HG03108 (cell line): Measurements from ENCODE around the gene GSTM1.
"Not testable (repeated sequence)": the region's sequence is repeated elsewhere in the genome, so short reads cannot be mapped to it uniquely, and the experiment has no call there.

ENCODE experiments used
- ATAC-seq: cut with Tn5 transposase; IDR thresholded peaks from one replicate; pipeline ENCODE4 v1.9.1; 2021; ENCODE audit warnings: moderate library complexity; ENCODE audit not compliant: unreplicated experiment

GSTM1 gene

DNA sequence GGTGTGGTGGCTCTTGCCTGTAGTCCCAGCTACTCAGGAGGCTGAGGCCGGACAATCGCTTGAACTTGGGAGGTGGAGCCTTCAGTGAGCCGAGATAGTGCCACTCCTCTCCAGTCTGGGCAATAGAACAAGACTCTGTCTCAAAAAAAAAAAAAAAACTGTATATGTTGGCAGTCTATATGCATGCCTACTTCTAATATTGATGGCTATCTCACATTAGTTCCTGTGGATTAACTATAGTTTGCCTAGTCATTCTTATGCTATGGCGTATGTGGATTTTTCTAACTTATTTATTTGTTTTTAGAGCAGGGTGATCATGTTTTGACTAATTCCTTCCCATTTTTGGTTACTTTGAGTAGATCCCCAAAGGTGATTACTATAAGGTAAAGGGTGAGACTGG, 9.4 kb downstream of the GSTM1 start:
- ATAC-seq, result no peak

DNA sequence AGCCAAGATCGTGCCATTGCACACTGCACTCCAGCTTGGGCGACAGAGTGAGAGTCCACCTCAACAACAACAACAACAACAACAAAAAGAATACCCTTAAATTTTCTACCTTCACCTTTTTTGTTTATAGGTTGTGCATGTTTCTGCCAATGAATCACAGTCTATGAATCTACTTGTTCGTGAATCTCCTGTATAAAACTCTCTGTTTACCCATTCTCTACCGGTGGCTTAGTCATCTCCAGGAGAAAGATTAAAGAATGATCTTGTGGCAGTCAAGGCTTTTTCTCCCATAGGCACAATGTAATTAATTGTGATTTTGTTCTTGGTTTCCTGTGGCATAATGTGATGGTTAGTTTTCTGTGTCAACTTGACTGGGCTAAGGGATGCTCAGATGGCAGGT, 10.2 kb downstream of the GSTM1 start:
- not testable (repeated sequence) for ATAC-seq

DNA sequence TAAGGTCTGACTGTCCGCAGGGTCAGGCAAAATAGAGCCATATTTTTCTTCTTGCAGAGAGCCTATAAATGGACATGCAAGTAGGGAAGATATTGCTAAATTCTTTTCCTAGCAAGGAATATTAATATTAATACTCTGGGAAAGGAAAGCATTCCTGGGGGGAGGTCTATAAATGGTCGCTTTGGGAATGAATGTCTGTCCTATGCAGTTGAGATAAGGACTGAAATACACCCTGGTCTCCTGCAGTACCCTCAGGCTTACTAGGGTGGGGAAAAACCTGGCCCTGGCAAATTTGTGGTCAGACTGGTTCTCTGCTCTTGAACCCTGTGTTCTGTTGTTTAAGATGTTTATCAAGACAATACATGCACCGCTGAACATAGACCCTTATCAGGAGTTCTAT, 15.3 kb downstream of the GSTM1 start:
- ATAC-seq, result not testable (repeated sequence)

DNA sequence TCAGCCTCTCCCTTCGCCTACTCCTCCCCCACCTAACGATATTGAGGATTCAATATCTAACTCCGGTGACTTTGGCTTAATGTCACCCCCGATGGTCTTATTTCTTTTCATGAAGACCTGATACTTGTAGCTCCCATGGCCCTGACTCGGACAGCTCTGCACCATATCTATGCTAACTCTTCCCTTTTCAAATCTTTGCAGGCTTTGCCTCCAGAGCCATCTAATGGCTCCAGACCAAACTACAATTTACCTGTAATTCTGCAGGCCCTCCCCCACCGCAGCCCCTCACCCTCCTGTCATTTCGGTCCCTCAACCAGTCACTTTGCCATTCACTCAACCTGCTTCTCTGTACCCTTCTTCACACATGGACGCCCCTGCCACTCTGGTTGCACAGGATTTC, 16.6 kb downstream of the GSTM1 start:
- no peak for ATAC-seq

DNA sequence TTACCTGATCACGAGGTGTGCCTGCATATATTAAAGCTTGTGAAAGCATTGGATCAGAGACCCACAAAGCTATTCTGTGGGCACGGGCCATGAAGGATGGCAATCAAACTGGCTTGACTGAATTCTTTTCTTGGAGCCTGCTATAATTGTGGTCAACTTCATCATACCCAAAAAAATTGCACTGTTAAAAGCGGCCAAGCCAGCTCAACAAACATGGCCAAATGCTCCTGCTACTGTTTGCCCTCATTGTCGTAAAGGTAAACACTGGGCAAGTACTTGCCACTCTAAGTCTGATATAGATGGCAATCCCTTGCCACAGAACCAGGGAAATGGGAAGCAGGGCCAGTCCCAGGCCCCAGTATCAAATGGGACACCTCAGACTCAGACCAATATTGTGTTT, 17.8 kb downstream of the GSTM1 start:
- ATAC-seq, result no peak

DNA sequence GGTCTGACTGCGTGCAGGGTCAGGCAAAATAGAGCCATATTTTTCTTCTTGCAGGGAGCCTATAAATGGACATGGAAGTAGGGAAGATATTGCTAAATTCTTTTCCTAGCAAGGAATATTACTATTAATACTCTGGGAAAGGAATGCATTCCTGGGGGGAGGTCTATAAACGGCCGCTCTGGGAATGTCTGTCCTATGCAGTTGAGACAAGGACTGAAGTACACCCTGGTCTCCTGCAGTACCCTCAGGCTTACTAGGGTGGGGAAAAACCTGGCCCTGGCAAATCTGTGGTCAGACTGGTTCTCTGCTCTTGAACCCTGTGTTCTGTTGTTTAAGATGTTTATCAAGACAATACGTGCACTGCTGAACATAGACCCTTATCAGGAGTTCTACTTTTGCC, 21.3 kb downstream of the GSTM1 start:
- not testable (repeated sequence) for ATAC-seq

DNA sequence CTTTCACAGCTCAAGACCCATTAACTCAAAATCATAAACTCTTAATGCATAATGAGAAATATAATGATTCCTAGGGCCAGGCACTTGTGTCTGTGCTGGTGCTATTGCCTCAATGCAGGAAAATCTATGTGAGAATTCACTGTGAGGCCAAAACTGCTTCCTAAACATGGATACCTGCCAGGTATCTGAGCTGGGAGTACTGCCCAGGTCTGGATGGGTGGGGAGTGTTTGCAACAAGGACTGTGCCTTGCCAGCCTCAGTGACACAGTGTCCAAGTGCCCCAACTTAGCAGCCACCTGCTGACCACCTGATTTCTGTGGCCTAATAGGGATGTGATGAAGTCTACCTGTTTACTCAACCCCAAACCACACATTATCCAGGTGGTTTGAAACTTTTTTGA, 22.2 kb downstream of the GSTM1 start:
- not testable (repeated sequence) for ATAC-seq

DNA sequence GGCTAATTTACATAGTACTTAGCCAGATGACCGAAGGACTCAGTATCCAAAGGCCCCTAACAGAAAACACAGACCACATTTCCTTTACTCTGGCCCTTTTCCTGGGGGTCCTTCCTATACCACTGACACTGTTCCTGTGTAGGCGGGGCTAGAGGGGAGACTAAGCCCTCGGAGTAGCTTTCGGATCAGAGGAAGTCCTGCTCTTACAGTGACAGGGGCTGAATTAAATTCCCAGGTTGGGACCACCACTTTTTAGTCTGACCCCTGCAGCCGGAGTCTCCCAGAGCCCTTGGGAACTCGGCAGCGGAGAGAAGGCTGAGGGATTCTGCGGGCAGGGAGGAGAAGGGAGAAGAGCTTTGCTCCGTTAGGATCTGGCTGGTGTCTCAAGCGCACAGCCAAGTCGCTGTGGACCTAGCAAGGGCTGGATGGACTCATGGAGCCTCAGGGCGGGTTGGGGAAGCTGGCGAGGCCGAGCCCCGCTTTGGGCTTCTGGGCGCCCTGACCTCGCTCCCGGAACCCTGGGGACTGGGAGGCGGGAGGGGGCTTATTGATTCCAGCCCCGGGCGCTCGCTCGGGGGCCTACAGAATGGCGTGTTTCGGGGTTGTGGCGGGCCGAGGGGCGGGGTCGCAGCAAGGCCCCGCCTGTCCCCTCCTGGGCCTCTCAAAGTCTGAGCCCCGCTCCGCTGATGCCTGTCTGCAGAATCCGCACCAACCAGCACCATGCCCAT, 24.1 kb downstream of the GSTM1 start, which contains the start of gene GSTM5:
Gene GSTM5 (plus strand): TSS at position 659 of the 728 bp plus-strand sequence. CDS start 62 bp downstream, at position 721.
- ATAC-seq, result not testable (repeated sequence)

DNA sequence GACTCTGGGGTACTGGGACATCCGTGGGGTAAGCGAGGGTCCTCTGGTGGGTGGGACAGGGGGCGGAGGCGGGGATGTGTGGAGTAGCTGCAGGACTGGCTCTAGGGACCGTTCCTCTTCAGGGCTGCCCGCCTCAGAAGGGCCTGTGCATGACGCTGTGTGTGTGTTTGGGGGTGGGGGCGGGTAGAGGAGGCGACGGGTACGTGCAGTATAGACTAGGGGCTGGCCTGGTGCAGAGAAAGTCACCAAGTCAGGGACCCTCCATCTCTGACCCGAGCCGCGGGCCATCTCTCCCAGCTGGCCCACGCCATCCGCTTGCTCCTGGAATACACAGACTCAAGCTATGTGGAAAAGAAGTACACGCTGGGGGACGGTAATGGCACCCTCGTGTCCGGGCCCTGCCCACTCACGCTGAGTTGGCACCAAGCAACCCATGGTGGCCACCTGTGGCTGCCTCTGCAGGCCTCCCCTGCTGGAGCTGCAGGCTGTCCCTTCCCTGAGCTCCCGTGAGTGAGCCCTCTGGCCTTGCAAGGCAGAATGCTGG, 24.8 kb downstream of the GSTM1 start:
- ATAC-seq, result no peak

DNA sequence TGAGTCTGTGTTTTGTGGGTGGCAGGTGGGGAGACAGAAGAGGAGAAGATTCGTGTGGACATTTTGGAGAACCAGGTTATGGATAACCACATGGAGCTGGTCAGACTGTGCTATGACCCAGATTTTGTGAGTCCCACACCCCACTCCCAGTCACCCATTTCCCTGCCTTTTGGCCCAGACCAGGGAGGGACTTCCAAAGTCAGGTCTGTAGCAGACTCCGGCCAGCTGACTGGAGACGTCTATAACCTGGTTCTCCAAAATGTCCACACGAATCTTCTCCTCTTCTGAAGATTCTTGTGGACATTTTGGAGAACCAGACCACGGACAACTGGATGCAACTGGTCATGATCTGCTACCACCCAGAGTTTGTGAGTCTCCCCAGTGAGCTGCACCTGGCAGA, 26.0 kb downstream of the GSTM1 start:
- ATAC-seq, result no peak

DNA sequence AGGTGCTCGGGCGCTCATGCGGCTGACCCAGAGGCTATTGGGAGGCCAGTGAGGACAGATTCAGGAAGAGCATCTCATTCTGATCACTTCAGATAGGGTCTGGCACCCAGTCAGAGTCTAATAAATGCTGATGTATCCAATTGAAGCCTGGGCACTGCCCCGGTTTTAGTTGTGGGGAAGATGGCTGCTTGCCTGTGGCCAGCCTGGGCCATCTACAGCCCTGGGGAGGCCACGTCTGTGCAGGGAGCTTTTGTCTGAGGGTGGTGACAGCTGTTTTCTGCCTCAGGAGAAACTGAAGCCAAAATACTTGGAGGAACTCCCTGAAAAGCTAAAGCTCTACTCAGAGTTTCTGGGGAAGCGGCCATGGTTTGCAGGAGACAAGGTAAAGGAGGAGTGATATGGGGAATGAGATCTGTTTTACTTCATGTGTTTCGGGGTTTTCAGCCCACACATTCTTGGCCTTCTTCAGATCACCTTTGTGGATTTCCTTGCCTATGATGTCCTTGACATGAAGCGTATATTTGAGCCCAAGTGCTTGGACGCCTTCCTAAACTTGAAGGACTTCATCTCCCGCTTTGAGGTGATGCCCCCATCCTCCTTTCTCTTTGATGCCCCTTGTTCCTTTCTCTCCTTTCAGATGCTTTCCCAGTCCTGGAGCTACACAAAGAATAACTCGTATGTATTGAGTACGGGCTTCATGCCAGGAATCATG, 27.2 kb downstream of the GSTM1 start:
- no peak for ATAC-seq

DNA sequence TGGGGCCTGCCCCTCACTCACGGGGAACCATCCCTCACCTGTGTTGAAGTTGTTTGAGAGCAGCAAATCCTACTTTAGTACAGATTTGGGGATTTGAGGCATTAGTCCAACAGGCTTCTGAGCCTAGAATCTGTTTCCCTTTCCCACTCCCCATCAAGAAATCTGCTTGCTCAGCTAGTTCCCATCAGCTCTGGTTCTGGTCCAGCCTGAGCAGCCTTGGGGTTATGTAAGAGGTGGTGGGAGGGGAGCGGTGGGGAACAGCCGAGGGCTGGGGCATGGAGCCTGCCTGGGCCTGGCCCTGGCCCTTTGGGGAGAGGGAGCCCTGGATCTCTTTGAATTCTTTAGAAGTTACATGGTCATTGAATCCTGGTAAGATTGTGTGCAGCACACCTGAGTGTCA, 28.5 kb downstream of the GSTM1 start:
- no peak for ATAC-seq

DNA sequence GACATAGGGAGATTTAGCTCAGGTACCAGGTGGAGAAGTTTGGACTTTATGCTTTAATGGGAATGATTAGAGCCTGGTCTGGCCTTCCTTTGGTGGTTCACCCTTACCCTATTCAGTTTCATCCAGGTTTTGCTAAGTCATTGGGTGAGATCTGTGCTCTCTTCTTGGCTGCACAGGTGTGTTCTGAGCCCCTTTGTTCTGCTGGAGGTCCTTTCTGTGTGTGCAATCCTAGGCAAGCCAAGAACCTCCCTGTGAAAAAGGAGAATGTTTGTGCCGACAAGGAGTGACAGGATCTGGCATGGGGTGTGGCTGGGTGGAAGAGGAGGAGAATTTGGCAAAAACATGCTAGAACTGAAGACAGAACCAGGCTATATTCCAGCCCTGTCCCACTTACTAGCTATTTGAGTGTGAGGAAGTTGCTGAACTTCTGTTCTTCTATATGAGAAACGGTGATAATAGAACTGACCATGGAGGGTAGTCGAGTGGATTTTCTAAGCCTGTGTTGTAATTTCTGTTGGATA, 29.0 kb downstream of the GSTM1 start:
- ATAC-seq, result no peak

DNA sequence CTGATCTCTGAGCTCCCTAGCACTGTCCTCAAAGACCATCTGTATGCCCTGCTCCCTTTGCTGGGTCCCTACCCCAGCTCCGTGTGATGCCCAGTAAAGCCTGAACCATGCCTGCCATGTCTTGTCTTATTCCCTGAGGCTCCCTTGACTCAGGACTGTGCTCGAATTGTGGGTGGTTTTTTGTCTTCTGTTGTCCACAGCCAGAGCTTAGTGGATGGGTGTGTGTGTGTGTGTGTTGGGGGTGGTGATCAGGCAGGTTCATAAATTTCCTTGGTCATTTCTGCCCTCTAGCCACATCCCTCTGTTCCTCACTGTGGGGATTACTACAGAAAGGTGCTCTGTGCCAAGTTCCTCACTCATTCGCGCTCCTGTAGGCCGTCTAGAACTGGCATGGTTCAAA, 30.1 kb downstream of the GSTM1 start:
- ATAC-seq, result no peak

DNA sequence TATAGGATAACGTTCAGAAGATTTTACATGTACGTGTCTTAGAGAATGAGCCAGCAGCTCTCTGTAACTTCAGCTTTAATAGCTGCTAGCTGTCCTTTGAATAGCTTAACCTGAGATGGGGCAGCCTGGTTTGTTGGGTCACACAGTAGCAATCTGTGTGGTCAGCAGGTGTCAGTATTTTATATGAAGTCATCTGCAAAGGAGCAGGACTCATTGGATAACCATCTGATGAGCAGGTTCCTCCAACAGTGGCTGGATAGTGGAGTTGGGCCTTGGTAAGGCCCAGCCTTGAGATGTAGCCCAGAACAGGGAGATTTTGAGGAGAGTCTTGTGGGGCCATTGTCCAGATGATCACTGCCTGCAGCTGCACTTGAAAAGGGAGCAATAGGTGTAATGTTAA, 30.9 kb downstream of the GSTM1 start:
- no peak for ATAC-seq

DNA sequence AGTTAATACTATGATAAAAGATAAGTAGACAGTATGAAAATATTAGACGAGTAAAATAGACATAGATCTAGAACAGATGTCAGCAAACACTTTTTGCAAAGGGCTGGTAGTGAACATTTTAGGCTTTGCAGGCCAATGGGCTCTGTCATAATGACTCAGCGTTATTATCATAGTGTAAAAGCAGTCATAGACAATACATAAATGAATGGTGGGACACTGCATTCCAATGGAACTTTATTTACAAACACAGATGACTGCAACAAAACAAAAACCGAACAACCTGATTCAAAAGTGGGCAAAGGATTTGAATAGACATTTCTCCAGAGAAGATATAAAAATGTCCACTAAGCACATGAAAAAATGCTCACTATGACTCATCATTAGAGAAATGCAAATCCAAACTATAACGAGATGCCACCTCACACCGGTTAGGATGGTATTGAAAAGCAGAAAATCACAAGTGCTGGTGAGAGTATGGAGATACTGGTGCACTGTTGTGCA, 31.8 kb downstream of the GSTM1 start:
- no peak for ATAC-seq

DNA sequence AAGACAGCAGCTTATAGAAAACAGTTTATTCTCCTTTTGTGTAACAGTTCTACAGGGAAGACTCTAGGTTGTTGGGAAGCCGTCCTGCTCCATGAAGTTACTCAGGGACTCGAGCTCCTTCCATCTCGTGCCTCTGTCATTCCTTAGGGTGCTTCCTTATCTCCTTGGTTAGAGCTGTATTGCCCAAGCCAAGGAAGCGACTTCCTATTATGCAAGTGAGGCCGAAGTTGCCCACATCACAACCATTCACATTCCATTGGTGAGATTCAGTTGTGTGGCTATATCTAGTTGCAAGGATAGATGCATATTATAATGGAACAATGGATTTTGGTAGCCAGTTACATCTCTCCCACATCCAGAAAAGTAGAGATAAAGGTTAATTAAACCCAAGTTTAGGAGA, 33.4 kb downstream of the GSTM1 start:
- ATAC-seq, result no peak

DNA sequence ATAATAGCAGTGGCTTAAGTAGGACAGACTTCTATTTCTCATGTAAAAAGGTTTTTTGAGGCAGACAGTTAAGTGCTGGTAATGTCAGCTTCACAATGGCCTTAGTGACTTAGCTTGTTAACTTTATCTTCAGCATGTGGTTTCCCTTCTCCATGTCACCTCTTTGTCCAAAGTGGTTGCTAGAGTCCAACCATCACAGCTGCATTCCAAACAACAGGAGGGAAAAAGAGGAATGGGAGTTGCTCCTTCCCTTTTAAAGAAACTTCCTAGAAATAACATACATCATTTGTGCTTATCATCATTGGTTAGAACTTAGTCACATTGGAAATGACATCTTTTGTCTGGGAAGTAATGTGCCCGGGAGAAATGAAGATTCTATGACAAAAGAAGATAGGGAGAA, 34.4 kb downstream of the GSTM1 start:
- ATAC-seq, result no peak

DNA sequence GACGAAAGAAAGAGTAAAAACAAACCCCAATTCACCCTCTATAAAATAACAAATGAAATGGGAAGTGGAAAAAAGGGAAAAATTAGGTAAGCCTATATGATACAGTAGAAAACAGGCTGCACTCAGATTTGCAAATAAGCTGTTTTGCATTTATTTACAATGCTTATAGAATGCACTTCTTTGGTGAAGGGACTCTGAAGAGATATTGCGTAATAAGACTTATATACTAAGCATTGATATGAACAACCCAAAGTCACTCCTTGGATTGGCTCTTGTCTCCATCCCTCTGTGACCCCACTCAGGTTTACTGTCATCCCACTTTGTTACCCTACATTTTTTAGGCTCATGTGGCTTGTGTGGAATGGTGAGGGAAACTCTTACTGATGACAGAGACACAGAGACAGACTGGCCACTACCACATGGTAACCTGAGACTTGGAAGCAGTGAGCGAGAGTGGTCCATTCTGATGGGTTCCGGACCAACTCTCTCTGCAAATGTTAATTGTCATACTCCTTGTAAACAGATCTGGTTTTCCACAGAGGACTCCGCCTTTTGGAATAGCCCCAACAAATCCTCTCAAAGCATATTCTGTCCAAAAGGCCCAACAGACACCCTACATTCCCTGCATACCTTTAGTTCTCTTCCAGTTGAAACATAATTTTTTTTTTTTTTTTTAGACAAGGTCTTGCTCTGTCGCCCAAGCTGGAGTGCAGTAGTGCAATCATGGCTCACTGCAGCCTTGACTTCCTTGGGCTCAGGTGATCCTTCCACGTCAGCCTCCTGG, 35.5 kb downstream of the GSTM1 start:
- ATAC-seq, result no peak

DNA sequence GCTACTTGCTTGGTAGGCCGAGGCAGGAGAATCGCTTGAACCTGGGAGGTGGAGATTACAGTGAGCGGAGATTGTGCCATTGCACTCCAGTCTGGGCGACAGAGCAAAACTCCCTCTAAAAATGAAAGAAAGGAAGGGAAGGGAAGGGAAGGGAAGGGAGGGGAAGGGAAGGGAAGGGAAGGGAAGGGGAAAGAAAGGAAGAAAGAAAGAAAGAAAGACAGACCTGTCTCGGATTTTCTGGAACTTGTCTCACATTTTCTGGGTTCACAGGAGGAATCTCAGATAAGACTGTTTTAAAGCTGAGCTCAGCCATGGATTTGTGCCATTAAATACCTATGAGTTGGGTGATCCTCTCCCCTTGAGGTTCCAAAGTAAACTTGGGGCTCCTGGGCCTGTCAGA, 37.3 kb downstream of the GSTM1 start:
- ATAC-seq, result no peak

DNA sequence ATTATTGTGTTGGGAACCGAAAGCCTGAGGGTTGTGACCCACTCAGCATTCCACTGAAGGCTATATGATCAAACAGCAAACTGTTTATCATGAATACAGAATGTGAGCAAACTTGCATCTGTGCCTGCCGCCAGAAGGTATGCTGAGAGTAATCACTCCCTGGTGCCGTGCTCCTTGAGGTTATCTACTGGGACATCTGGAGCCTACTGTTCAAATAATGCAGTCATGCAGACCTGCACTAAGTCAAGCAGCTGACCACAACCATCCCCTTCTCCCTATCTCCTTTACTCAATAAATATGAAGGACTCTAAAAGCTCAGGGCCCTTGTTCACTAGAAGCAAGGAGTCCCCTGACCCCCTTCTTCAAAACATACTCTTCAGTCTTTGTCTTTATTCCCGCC, 37.9 kb downstream of the GSTM1 start:
- no peak for ATAC-seq
